Activated CD4-positive, alpha-beta T cell treated with anti-CD3 and anti-CD28 coated beads for 48 hours (primary cell): ENCODE measurements around the gene MED31.

Source experiments
- DNase-seq: peaks from one replicate; pipeline ENCODE4 v3.0.0-alpha.2; 2020

The MED31 gene

GRCh38 chr17:6651919-6652452 lies 581 bp upstream of the MED31 start:
- peak; percentile 58 for DNase-seq

GRCh38 chr17:6648181-6648580 lies 3.2 kb downstream of the MED31 start:
- DNase-seq: no peak

GRCh38 chr17:6643451-6644125 lies 7.8 kb downstream of the MED31 start:
- DNase-seq: no peak

- DNase-seq: no peak
Measured at GRCh38 chr17:6642592-6642991, 8.8 kb downstream of the MED31 start.

- no peak for DNase-seq
Measured at GRCh38 chr17:6641247-6641863, 10.1 kb downstream of the MED31 start.

GRCh38 chr17:6640536-6641246 lies 10.7 kb downstream of the MED31 start, which contains the start of the genes KIAA0753 and TXNDC17:
KIAA0753 (minus strand) TSS chr17:6640711; CDS start chr17:6635103, 5,608 bp downstream.
TXNDC17 (plus strand) TSS chr17:6641060; CDS start chr17:6641083, 23 bp downstream.
- peak; percentile 96 for DNase-seq

- peak; percentile 52 for DNase-seq
Measured at GRCh38 chr17:6639586-6640535, 11.5 kb downstream of the MED31 start.

- DNase-seq: no peak
Measured at GRCh38 chr17:6639014-6639585, 12.3 kb downstream of the MED31 start.

GRCh38 chr17:6638046-6638908 lies 13.1 kb downstream of the MED31 start:
- no peak for DNase-seq

- DNase-seq: no peak
Measured at GRCh38 chr17:6637458-6637840, 14.0 kb downstream of the MED31 start.

GRCh38 chr17:6636616-6637457 lies 14.6 kb downstream of the MED31 start:
- DNase-seq: no peak

GRCh38 chr17:6636105-6636504 lies 15.3 kb downstream of the MED31 start:
- no peak for DNase-seq

- DNase-seq: no peak
Measured at GRCh38 chr17:6633263-6633662, 18.1 kb downstream of the MED31 start.

GRCh38 chr17:6632530-6632929 lies 18.9 kb downstream of the MED31 start:
- no peak for DNase-seq

GRCh38 chr17:6630390-6630789 lies 21.0 kb downstream of the MED31 start:
- DNase-seq: no peak

- no peak for DNase-seq
Measured at GRCh38 chr17:6627019-6627418, 24.4 kb downstream of the MED31 start.

- no peak for DNase-seq
Measured at GRCh38 chr17:6626616-6627015, 24.8 kb downstream of the MED31 start.

- DNase-seq: no peak
Measured at GRCh38 chr17:6623941-6624340, 27.5 kb downstream of the MED31 start.

- DNase-seq: no peak
Measured at GRCh38 chr17:6611231-6611630, 40.2 kb downstream of the MED31 start.

- no peak for DNase-seq
Measured at GRCh38 chr17:6610011-6610410, 41.4 kb downstream of the MED31 start.
